SK-N-SH (cell line): ENCODE data around the gene ARL5A. TPM values are rescaled to one million over a fixed set of nuclear protein-coding genes. Genes with fewer than 3 reads are reported as not detected.

Experiments used
- CTCF ChIA-PET: fragments of 300-600, 350-600 bp; formaldehyde crosslinking; extraction: SDS; loops from one replicate; lab custom pipeline; 2021; lab: Yijun Ruan, JAX
- POLR2A ChIA-PET: fragments of 350-600 bp; sonication (Branson Sonifier 250); formaldehyde crosslinking; extraction: SDS; loops from one replicate; lab custom pipeline; 2020; ENCODE audit warnings: antibody characterized with exemption, inconsistent platforms; lab: Yijun Ruan, JAX
- DNase-seq: peaks from one replicate; pipeline ENCODE4 v3.0.0; 2012
- H2AFZ ChIP-seq: fragments of 200-600 bp; sonication (generic); 2 replicates; pipeline ENCODE4 v1.8.1; 2016; ENCODE audit warnings: antibody characterized with exemption, mild to moderate bottlenecking, low read depth
- H3F3A ChIP-seq: fragments of 200-600 bp; sonication (generic); replicated peaks from 2 replicates; pipeline ENCODE3; 2016; ENCODE audit warnings: antibody characterized with exemption, mild to moderate bottlenecking; ENCODE audit not compliant: insufficient read depth
- H3K27ac ChIP-seq, 2 experiments: fragments of 200-500 bp in 1 of 2; fragments of 200-600 bp in 1 of 2; sonication (Bioruptor generic) in 1 of 2; sonication (generic), shearing (Covaris generic) in 1 of 2; 2 replicates each; pipeline versions ENCODE4 v1.5.1 to v1.6.1; 2014 to 2016; ENCODE audit warnings: low read depth in 2 of 2, inconsistent platforms in 1 of 2, low read length in 1 of 2, mild to moderate bottlenecking in 1 of 2, mixed read lengths in 1 of 2
- H3K27me3 ChIP-seq: fragments of 200-600 bp; sonication (generic), shearing (Covaris generic); 2 replicates; pipeline ENCODE4 v1.6.1; 2016; ENCODE audit warnings: mixed run types; ENCODE audit not compliant: insufficient read depth
- H3K36me3 ChIP-seq, 2 experiments: fragments of 200-500 bp in 1 of 2; fragments of 200-600 bp in 1 of 2; sonication (Bioruptor generic) in 1 of 2; sonication (generic) in 1 of 2; replicated peaks in 1 of 2; 2 replicates each; pipeline versions ENCODE3 to v1.5.1; 2014 to 2016; ENCODE audit warnings: low read length in 1 of 2, mild to moderate bottlenecking in 1 of 2; ENCODE audit not compliant: insufficient read depth in 2 of 2, control insufficient read depth in 1 of 2
- H3K4me1 ChIP-seq, 2 experiments: fragments of 200-500 bp in 1 of 2; fragments of 200-600 bp in 1 of 2; sonication (Bioruptor generic) in 1 of 2; sonication (generic), shearing (Covaris generic) in 1 of 2; 2 replicates each; pipeline versions ENCODE4 v1.5.1 to v1.6.1; 2014 to 2016; ENCODE audit warnings: low read depth in 1 of 2, low read length in 1 of 2, mixed run types in 1 of 2; ENCODE audit not compliant: insufficient read depth in 2 of 2, control insufficient read depth in 1 of 2
- H3K4me2 ChIP-seq: fragments of 200-600 bp; sonication (generic), shearing (Covaris generic); 2 replicates; pipeline ENCODE4 v1.6.1; 2017; ENCODE audit warnings: mixed run types
- H3K4me3 ChIP-seq, 2 experiments: fragments of 200-500 bp in 1 of 2; fragments of 200-600 bp in 1 of 2; sonication (Bioruptor generic) in 1 of 2; sonication (generic), shearing (Covaris generic) in 1 of 2; 2 replicates each; pipeline versions ENCODE4 v1.5.1 to v1.8.1; 2014 to 2016; ENCODE audit warnings: low read depth in 2 of 2, inconsistent platforms in 1 of 2, low read length in 1 of 2, mild to moderate bottlenecking in 1 of 2, mixed read lengths in 1 of 2, moderate library complexity in 1 of 2
- H3K79me2 ChIP-seq: fragments of 200-600 bp; sonication (generic); 2 replicates; pipeline ENCODE4 v1.8.1; 2017; ENCODE audit warnings: mild to moderate bottlenecking; ENCODE audit not compliant: insufficient read depth
- H3K9ac ChIP-seq: fragments of 200-600 bp; sonication (generic); 2 replicates; pipeline ENCODE4 v1.6.1; 2017; ENCODE audit warnings: mixed run types
- H3K9me2 ChIP-seq: fragments of 200-600 bp; sonication (generic); 2 replicates; pipeline ENCODE4 v1.6.1; 2017; ENCODE audit warnings: mixed run types
- H3K9me3 ChIP-seq: fragments of 200-600 bp; sonication (generic); 2 replicates; pipeline ENCODE4 v1.6.1; 2017; ENCODE audit warnings: mixed run types, mild to moderate bottlenecking, moderate library complexity
- H4K20me1 ChIP-seq: fragments of 200-600 bp; sonication (generic); 2 replicates; pipeline ENCODE4 v1.6.1; 2017; ENCODE audit warnings: mild to moderate bottlenecking, mixed run types; ENCODE audit not compliant: insufficient read depth
- FOSL2 ChIP-seq: IDR thresholded peaks from 2 replicates; pipeline ENCODE4 v1.4.0; 2012; ENCODE audit warnings: low read depth, mild to moderate bottlenecking, moderate library complexity, borderline replicate concordance
- JUND ChIP-seq: IDR thresholded peaks from 2 replicates; pipeline ENCODE4 v1.4.0; 2012
- MXI1 ChIP-seq: IDR thresholded peaks from 2 replicates; pipeline ENCODE4 v1.6.1; 2012; ENCODE audit warnings: mild to moderate bottlenecking, low read depth, low read length, improper control_type of control experiment
- NRF1 ChIP-seq: IDR thresholded peaks from 2 replicates; pipeline ENCODE4 v1.6.1; 2012; ENCODE audit warnings: low read depth, mild to moderate bottlenecking, low read length
- PBX3 ChIP-seq: IDR thresholded peaks from 2 replicates; pipeline ENCODE4; 2012
- RAD21 ChIP-seq: IDR thresholded peaks from 2 replicates; pipeline ENCODE4 v1.6.1; 2012; ENCODE audit warnings: mild to moderate bottlenecking, low read length
- SMC3 ChIP-seq: IDR thresholded peaks from 2 replicates; pipeline ENCODE4 v1.6.1; 2012; ENCODE audit warnings: low read depth, low read length, improper control_type of control experiment
- TEAD4 ChIP-seq: IDR thresholded peaks from 2 replicates; pipeline ENCODE4 v1.4.0; 2012; ENCODE audit warnings: mild to moderate bottlenecking, borderline replicate concordance; ENCODE audit not compliant: insufficient read depth
- WGBS: methylation state at CpG from one replicate; pipeline ENCODE4 v1.1.6; 2017; ENCODE audit warnings: low lambda C conversion rate; 5-methylcytosine and 5-hydroxymethylcytosine counted together
- polyA plus RNA-seq, 3 experiments: library from polyadenylated mRNA; depleted of rRNA; stranded (reverse); fragments of >200 nt; gene quantifications; 2 replicates each; pipeline ENCODE4 v1.2.3, GENCODE V29; 2012
- TF ChIP-seq, protein P1 (sequence below): fragments of 150-350 bp; IDR thresholded peaks from 2 replicates; pipeline ENCODE4 v1.6.1; 2017; ENCODE audit warnings: antibody characterized with exemption, low read length, low read depth, borderline replicate concordance
- TF ChIP-seq, protein P2 (sequence below): IDR thresholded peaks from 2 replicates; pipeline ENCODE4 v1.6.1; 2012; ENCODE audit warnings: mild to moderate bottlenecking, low read depth, low read length, moderate library complexity

Gene ARL5A
- polyA plus RNA-seq, 1 of the 3 experiments (the other 2 are of a cell fraction), result 8.2 TPM

GRCh38 chr2:151757861-151758260 is 70.4 kb downstream of the ARL5A start:
- POLR2A ChIA-PET, result no interaction called here

DNA sequence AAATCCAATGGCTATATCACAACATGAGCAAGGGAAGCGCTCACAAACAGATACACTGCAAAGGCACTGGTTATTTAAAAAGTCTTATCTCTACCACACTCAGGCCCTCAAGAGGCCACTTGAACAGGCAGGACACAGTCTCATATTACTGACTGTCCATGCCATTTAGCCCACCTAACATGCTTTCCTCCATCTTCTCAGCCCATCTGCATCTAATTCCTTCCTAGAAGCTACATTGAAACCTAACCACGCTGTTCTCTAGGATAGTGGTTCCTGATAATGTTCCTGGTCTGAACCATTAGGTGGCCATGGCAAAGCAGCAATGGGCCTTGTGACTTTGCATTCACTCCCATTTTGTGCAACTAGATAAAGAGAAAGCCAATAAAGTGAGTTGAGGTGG is 71.4 kb downstream of the ARL5A start:
- H3K9me2 ChIP-seq, result no peaks in the 10 kb centered on the region
- H3K9ac ChIP-seq, result no peak overlapping the region
- no peak for TF ChIP-seq MXI1
- no peak for TF ChIP-seq JUND
- TF ChIP-seq RAD21, result no peak
- no peak overlapping the region for H2AFZ ChIP-seq
- no peak overlapping the region for H3K4me2 ChIP-seq
- no peak overlapping the region for H3K27ac ChIP-seq
- DNase-seq, result no peak
- no peaks in the 10 kb centered on the region for H3K36me3 ChIP-seq
- CTCF ChIA-PET, result interaction anchor here (1.9 kb wide), 1 partner anchor 269 kb away, joined by 7 read pairs; no protein-coding TSS in a partner anchor
- POLR2A ChIA-PET, result no interaction called here
- H3K4me1 ChIP-seq, result peaks cover 0 to 4% of the 10 kb centered on the region in 2 experiments; a peak in 1 of 4 replicates
- H3F3A ChIP-seq, result no peaks in the 10 kb centered on the region
- no peaks in the 10 kb centered on the region for H4K20me1 ChIP-seq
- no peaks in the 10 kb centered on the region for H3K9me3 ChIP-seq
- WGBS, result 89% methylated on average over 2 of the region's 2 CpGs
- H3K4me3 ChIP-seq, result no peak overlapping the region
- H3K27me3 ChIP-seq, result no peaks in the 10 kb centered on the region
- no peaks in the 10 kb centered on the region for H3K79me2 ChIP-seq

More at GRCh38 chr2:151757861-151758260, 70.4 kb downstream of the ARL5A start:
- WGBS, result 50% methylated on average over 1 of the region's 1 CpG
- Histone ChIP-seq H2AFZ (no peak overlapping the region), H3K9ac (no peak overlapping the region), H3K9me3 (no peaks in the 10 kb centered on the region), H3K9me2 (no peaks in the 10 kb centered on the region), H4K20me1 (no peaks in the 10 kb centered on the region), H3K36me3 (no peaks in the 10 kb centered on the region), H3K27me3 (no peaks in the 10 kb centered on the region), H3F3A (no peaks in the 10 kb centered on the region), H3K4me2 (no peak overlapping the region), H3K27ac (no peak overlapping the region), H3K4me3 (no peak overlapping the region), H3K4me1 (peaks cover 0 to 10% of the 10 kb centered on the region in 2 experiments; a peak in 2 of 4 replicates)
- CTCF ChIA-PET, result no interaction called here
- DNase-seq, result no peak
- TF ChIP-seq PBX3 (no peak), SMC3 (no peak), NRF1 (no peak), TEAD4 (no peak), FOSL2 (no peak)
- TF ChIP-seq, protein P1, sequence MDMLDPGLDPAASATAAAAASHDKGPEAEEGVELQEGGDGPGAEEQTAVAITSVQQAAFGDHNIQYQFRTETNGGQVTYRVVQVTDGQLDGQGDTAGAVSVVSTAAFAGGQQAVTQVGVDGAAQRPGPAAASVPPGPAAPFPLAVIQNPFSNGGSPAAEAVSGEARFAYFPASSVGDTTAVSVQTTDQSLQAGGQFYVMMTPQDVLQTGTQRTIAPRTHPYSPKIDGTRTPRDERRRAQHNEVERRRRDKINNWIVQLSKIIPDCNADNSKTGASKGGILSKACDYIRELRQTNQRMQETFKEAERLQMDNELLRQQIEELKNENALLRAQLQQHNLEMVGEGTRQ, result no peak
- TF ChIP-seq, protein P2, sequence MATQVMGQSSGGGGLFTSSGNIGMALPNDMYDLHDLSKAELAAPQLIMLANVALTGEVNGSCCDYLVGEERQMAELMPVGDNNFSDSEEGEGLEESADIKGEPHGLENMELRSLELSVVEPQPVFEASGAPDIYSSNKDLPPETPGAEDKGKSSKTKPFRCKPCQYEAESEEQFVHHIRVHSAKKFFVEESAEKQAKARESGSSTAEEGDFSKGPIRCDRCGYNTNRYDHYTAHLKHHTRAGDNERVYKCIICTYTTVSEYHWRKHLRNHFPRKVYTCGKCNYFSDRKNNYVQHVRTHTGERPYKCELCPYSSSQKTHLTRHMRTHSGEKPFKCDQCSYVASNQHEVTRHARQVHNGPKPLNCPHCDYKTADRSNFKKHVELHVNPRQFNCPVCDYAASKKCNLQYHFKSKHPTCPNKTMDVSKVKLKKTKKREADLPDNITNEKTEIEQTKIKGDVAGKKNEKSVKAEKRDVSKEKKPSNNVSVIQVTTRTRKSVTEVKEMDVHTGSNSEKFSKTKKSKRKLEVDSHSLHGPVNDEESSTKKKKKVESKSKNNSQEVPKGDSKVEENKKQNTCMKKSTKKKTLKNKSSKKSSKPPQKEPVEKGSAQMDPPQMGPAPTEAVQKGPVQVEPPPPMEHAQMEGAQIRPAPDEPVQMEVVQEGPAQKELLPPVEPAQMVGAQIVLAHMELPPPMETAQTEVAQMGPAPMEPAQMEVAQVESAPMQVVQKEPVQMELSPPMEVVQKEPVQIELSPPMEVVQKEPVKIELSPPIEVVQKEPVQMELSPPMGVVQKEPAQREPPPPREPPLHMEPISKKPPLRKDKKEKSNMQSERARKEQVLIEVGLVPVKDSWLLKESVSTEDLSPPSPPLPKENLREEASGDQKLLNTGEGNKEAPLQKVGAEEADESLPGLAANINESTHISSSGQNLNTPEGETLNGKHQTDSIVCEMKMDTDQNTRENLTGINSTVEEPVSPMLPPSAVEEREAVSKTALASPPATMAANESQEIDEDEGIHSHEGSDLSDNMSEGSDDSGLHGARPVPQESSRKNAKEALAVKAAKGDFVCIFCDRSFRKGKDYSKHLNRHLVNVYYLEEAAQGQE, result no peak
- TF ChIP-seq, all 33 proteins: peak for 0
- H3K79me2 ChIP-seq, result no peaks in the 10 kb centered on the region
